ENCODE measurements around the gene DIAPH3. TPM values are rescaled to one million over a fixed set of nuclear protein-coding genes. Genes with fewer than 3 reads are reported as not detected.
"Not testable (repeated sequence)": the region's sequence is repeated elsewhere in the genome, so short reads cannot be mapped to it uniquely, and the experiment has no call there.

The DIAPH3 gene
- polyA plus RNA-seq, 2 of the 4 experiments (the other 2 are of a cell fraction), result 10.8 to 13.6 TPM

DNA sequence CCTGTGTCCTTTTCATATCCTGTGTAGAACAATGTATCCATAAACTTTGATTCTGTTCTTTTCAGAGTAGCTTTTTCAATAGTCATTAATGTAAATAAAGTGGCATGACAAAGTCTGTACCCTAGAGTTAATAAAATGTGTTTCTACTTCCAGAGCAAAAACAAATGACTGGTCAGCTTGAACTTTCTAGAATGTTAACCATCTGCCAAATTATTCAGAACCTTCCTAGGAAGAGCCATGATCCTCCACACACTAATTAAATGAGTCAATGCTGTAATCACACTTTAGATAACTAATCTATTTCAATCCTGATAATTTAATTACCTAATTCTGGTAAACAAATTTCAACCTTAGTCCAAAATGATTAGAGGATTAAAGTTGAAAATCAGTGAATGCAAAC lies 73.2 kb downstream of the DIAPH3 start:
- H3K4me2 ChIP-seq, result no peak overlapping the region
- no peak overlapping the region for H3K4me3 ChIP-seq
- CTCF ChIA-PET, result no interaction called here
- DNase-seq (ENCODE audit: low read depth in 1 of 2, low spot score in 1 of 2), result no peak
- no peak for FAIRE-seq
- ATAC-seq, result no peak
- H3K4me1 ChIP-seq, result no peaks in the 10 kb centered on the region
- H3K27ac ChIP-seq, result no peak overlapping the region
- TF ChIP-seq SREBF2 (IDR thresholded peaks at IDR 0.05) (no peak), FOXS1 (CRISPR knock-in tag; IDR thresholded peaks at IDR 0.05) (no peak), TP53 (CRISPR knock-in tag; IDR thresholded peaks at IDR 0.05) (no peak), RCOR1 (IDR thresholded peaks at IDR 0.05; ENCODE audit: low read depth, low read length) (no peak), MYC (IDR thresholded peaks at IDR 0.05; ENCODE audit: borderline replicate concordance, low read length) (no peak), NPAS2 (CRISPR knock-in tag; IDR thresholded peaks at IDR 0.05; ENCODE audit: borderline replicate concordance) (no peak)
- TF ChIP-seq, protein P1, sequence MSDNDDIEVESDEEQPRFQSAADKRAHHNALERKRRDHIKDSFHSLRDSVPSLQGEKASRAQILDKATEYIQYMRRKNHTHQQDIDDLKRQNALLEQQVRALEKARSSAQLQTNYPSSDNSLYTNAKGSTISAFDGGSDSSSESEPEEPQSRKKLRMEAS (IDR thresholded peaks at IDR 0.05), result no peak
- POLR2A ChIA-PET, result no interaction called here
- H3K9me3 ChIP-seq, result no peaks in the 10 kb centered on the region

DNA sequence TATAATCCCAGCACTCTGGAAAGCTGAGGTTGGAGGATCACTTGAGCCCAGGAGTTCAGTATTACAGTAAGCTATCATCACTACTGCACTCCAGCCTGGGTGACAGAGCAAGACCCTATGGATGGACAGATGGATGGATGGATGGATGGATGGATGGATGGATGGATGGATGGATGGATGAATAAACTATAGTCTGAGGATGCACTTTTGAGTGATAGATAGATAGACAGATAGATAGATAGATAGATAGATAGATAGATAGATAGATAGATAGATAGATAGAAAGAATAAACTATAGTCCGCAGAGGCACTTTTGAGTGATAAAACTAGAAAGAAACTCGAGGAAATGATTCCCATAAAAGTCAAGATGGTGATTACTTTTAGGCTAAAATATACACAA lies 79.9 kb downstream of the DIAPH3 start:
- H3K4me1 ChIP-seq; H3K4me3 ChIP-seq; H3K9me3 ChIP-seq; POLR2A ChIA-PET; H3K4me2 ChIP-seq; ATAC-seq; CTCF ChIA-PET; FAIRE-seq; H3K27ac ChIP-seq; DNase-seq (ENCODE audit: low read depth in 1 of 2, low spot score in 1 of 2): not testable (repeated sequence)
- 90% methylated on average over 2 of the region's 2 CpGs for WGBS (ENCODE audit: missing lambda C conversion rate)

DNA sequence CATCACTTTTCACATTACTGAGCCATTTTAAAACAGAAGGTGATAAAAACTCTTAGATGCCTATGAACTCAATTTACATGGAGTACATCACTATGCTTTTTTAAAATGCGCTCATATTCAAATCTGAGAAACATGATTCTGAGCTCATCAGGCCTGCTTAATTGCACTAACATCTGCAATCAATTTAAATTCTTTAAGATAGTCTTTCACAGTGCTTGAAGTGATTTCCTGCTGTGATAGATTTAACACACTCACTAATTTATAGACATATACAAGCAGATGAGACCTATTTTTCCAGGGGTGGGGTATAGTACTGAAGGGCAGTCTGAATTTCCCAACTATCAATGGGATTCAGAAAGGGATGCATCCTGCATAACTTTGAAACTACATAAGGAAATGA lies 82.9 kb downstream of the DIAPH3 start:
- ChIA-PET CTCF (no interaction called here), POLR2A (interaction anchor here (0.5 kb wide), 1 partner anchor 55 kb away, joined by 3 read pairs; no protein-coding TSS in a partner anchor)
- FAIRE-seq (no peak), ATAC-seq (no peak), DNase-seq (ENCODE audit: low read depth in 1 of 2, low spot score in 1 of 2) (no peak)
- TF ChIP-seq, protein P2, sequence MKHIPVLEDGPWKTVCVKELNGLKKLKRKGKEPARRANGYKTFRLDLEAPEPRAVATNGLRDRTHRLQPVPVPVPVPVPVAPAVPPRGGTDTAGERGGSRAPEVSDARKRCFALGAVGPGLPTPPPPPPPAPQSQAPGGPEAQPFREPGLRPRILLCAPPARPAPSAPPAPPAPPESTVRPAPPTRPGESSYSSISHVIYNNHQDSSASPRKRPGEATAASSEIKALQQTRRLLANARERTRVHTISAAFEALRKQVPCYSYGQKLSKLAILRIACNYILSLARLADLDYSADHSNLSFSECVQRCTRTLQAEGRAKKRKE (CRISPR knock-in tag; IDR thresholded peaks at IDR 0.05; ENCODE audit: low read depth), result no peak
- H3K4me1 ChIP-seq, result no peaks in the 10 kb centered on the region
- no peak overlapping the region for H3K27ac ChIP-seq
- 83% methylated on average over 1 of the region's 1 CpG for WGBS (ENCODE audit: missing lambda C conversion rate)
- H3K4me3 ChIP-seq, result no peak overlapping the region
- no peak overlapping the region for H3K4me2 ChIP-seq
- H3K9me3 ChIP-seq, result no peaks in the 10 kb centered on the region

DNA sequence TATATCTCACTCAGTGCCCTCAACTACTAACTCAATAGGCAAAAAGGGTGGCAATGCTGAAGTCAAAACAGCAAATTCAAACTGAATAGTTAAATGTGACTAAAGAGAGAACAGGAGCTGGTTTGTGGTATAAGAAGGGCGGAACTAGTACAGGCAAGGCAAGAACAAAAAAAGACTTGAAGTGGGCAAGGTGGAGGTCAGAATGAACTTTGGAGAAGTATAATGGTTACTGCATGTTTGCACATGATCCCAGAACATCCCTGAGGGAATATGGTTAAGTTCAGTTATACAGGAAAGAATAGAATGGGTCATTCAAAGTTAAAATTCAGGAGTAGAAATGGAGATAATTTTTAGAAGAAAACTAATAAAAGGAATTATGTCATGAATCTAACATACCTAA lies 85.5 kb downstream of the DIAPH3 start:
- ChIA-PET CTCF (no interaction called here), POLR2A (no interaction called here)
- Histone ChIP-seq H3K4me3 (no peak overlapping the region), H3K4me1 (no peaks in the 10 kb centered on the region), H3K27ac (no peak overlapping the region), H3K9me3 (no peaks in the 10 kb centered on the region), H3K4me2 (no peak overlapping the region)
- DNase-seq (ENCODE audit: low read depth in 1 of 2, low spot score in 1 of 2) (no peak), FAIRE-seq (no peak), ATAC-seq (no peak)
- no peak for TF ChIP-seq TP53 (CRISPR knock-in tag; IDR thresholded peaks at IDR 0.05)
- no peak for TF ChIP-seq NR3C1 (IDR thresholded peaks at IDR 0.05)
- TF ChIP-seq, protein P3, sequence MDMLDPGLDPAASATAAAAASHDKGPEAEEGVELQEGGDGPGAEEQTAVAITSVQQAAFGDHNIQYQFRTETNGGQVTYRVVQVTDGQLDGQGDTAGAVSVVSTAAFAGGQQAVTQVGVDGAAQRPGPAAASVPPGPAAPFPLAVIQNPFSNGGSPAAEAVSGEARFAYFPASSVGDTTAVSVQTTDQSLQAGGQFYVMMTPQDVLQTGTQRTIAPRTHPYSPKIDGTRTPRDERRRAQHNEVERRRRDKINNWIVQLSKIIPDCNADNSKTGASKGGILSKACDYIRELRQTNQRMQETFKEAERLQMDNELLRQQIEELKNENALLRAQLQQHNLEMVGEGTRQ (IDR thresholded peaks at IDR 0.05), result no peak
- no peak for TF ChIP-seq CBX2 (IDR thresholded peaks at IDR 0.05; ENCODE audit: borderline replicate concordance, low read depth)
- TF ChIP-seq FOSB (CRISPR knock-in tag; IDR thresholded peaks at IDR 0.05), result no peak
- no peak for TF ChIP-seq MYC (IDR thresholded peaks at IDR 0.05; ENCODE audit: borderline replicate concordance, low read length)
- TF ChIP-seq EHF (CRISPR knock-in tag; IDR thresholded peaks at IDR 0.05), result no peak
- no peak for TF ChIP-seq ZFP36 (IDR thresholded peaks at IDR 0.05; ENCODE audit: borderline replicate concordance, partially characterized antibody)
- WGBS (ENCODE audit: missing lambda C conversion rate), result 84% methylated on average over 1 of the region's 1 CpG

DNA sequence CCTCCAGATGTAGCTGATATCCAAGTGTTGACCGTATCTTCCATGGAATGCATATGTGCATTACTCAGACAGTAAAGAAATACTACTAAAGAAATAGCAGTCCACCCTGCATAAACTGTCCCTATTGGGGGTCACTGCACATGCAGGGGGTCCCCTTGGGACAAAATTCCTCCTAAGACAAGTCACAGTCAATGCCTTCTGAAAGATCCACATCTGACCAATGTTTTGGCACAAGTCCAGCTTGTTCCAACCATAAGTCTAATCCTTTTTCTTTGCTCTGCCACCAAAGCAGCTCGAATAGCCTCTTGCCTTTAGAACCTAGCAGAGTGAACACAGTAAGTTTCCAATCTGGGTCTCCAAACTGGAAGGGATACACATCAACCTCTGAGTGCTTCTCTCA lies 87.9 kb downstream of the DIAPH3 start:
- Histone ChIP-seq H3K4me2 (no peak overlapping the region), H3K9me3 (no peaks in the 10 kb centered on the region), H3K4me1 (no peaks in the 10 kb centered on the region), H3K4me3 (no peak overlapping the region), H3K27ac (no peak overlapping the region)
- ChIA-PET POLR2A (no interaction called here), CTCF (no interaction called here)
- FAIRE-seq (no peak), ATAC-seq (no peak), DNase-seq (ENCODE audit: low read depth in 1 of 2, low spot score in 1 of 2) (no peak)
- 91% methylated on average over 2 of the region's 2 CpGs for WGBS (ENCODE audit: missing lambda C conversion rate)
- TF ChIP-seq NR3C1 (IDR thresholded peaks at IDR 0.05) (no peak), JUN (IDR thresholded peaks at IDR 0.05) (no peak), FOSL2 (IDR thresholded peaks at IDR 0.05) (no peak), FOSL2 (CRISPR knock-in tag; IDR thresholded peaks at IDR 0.05) (no peak), BHLHE40 (IDR thresholded peaks at IDR 0.05; ENCODE audit: low read depth, low read length) (no peak), RAD21 (conservative IDR thresholded peaks at IDR 0.05 in 1 of 2, IDR thresholded peaks at IDR 0.05 in 1 of 2) (no peak)
- TF ChIP-seq, protein P4, sequence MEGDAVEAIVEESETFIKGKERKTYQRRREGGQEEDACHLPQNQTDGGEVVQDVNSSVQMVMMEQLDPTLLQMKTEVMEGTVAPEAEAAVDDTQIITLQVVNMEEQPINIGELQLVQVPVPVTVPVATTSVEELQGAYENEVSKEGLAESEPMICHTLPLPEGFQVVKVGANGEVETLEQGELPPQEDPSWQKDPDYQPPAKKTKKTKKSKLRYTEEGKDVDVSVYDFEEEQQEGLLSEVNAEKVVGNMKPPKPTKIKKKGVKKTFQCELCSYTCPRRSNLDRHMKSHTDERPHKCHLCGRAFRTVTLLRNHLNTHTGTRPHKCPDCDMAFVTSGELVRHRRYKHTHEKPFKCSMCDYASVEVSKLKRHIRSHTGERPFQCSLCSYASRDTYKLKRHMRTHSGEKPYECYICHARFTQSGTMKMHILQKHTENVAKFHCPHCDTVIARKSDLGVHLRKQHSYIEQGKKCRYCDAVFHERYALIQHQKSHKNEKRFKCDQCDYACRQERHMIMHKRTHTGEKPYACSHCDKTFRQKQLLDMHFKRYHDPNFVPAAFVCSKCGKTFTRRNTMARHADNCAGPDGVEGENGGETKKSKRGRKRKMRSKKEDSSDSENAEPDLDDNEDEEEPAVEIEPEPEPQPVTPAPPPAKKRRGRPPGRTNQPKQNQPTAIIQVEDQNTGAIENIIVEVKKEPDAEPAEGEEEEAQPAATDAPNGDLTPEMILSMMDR (IDR thresholded peaks at IDR 0.05), result no peak
- TF ChIP-seq, protein P5, sequence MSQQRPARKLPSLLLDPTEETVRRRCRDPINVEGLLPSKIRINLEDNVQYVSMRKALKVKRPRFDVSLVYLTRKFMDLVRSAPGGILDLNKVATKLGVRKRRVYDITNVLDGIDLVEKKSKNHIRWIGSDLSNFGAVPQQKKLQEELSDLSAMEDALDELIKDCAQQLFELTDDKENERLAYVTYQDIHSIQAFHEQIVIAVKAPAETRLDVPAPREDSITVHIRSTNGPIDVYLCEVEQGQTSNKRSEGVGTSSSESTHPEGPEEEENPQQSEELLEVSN (IDR thresholded peaks at IDR 0.05; ENCODE audit: borderline replicate concordance, low read depth), result no peak
